K562 (cell line): ENCODE results near the gene DUS1L. TPM values are rescaled to one million over a fixed set of nuclear protein-coding genes. Genes with fewer than 3 reads are reported as not detected.

Source experiments
- ATAC-seq: fragments of 200-7000 bp; cut with Tn5 transposase; 3 replicates; pipeline ENCODE4 v1.9.1; 2020; ENCODE audit warnings: moderate library complexity
- BruUV-seq: library from RNA; stranded (reverse); fragments of 400-500 nt; replicated peaks from 2 replicates; lab custom pipeline; 2021; lab: Mats Ljungman, UMichigan
- CTCF ChIA-PET: fragments of 300-600 bp; formaldehyde crosslinking; extraction: SDS; loops from one replicate; lab custom pipeline; 2021; ENCODE audit warnings: low intra/inter-chr PET ratio; lab: Yijun Ruan, JAX
- POLR2A ChIA-PET: fragments of 300-600, 350-650 bp; sonication (Branson Sonifier 250); formaldehyde crosslinking; extraction: SDS; loops from one replicate; lab custom pipeline; 2021; ENCODE audit warnings: antibody characterized with exemption, inconsistent platforms; lab: Yijun Ruan, JAX
- DNase-seq, 4 experiments: peaks; one replicate each; pipeline versions ENCODE4 v3.0.0 to v3.0.0-alpha.2; 2011 to 2018; ENCODE audit warnings: low spot score in 3 of 4, mixed read lengths in 3 of 4; ENCODE audit errors: extremely low read depth in 1 of 4
- FAIRE-seq: peaks from 2 replicates; lab custom pipeline; 2011; peaks lifted over from hg19 to GRCh38; lab: Jason Lieb, UNC
- H2AFZ ChIP-seq: 2 replicates; pipeline ENCODE4 v1.6.0; 2011; ENCODE audit warnings: low read depth, low read length, control low read depth, inconsistent platforms
- H3K27ac ChIP-seq: fragments of 200-600 bp; 3 replicates; pipeline ENCODE4 v1.8.0; 2011; ENCODE audit warnings: low read depth, mild to moderate bottlenecking, control low read depth, inconsistent platforms, low read length, moderate library complexity, mixed read lengths; ENCODE audit errors: extremely low read depth
- H3K27me3 ChIP-seq, 2 experiments: fragments of 300-600 bp in 1 of 2; 2 replicates in 1 of 2; 3 replicates in 1 of 2; pipeline versions ENCODE4 v1.6.0 to v1.8.0; 2011; ENCODE audit warnings: inconsistent platforms in 2 of 2, low read length in 2 of 2, mild to moderate bottlenecking in 1 of 2, mixed read lengths in 1 of 2, moderate library complexity in 1 of 2; ENCODE audit not compliant: control insufficient read depth in 2 of 2, insufficient read depth in 2 of 2
- H3K36me3 ChIP-seq: fragments of 300-600 bp; 3 replicates; pipeline ENCODE4 v1.8.0; 2011; ENCODE audit warnings: mild to moderate bottlenecking, low read length, inconsistent platforms; ENCODE audit not compliant: control insufficient read depth, insufficient read depth
- H3K4me1 ChIP-seq, 2 experiments: fragments of 200-600 bp in 1 of 2; replicated peaks in 1 of 2; 2 replicates in 1 of 2; 3 replicates in 1 of 2; pipeline versions ENCODE4 v1.5.1 to v1.8.0; 2011; ENCODE audit warnings: inconsistent platforms in 2 of 2, low read length in 2 of 2, mild to moderate bottlenecking in 1 of 2, mixed read lengths in 1 of 2, moderate library complexity in 1 of 2; ENCODE audit not compliant: control insufficient read depth in 2 of 2, insufficient read depth in 2 of 2
- H3K4me2 ChIP-seq: 2 replicates; pipeline ENCODE4 v1.6.1; 2011; ENCODE audit warnings: low read length, control low read depth, inconsistent platforms, mixed read lengths; ENCODE audit not compliant: insufficient read depth
- H3K4me3 ChIP-seq: fragments of 200-600 bp; sonication (generic), shearing (Covaris generic); 2 replicates; pipeline ENCODE4 v1.5.1; 2016; ENCODE audit warnings: control low read depth, inconsistent platforms
- H3K79me2 ChIP-seq: fragments of 200-600 bp; 3 replicates; pipeline ENCODE4 v1.8.0; 2011; ENCODE audit warnings: low read length, inconsistent platforms; ENCODE audit not compliant: control insufficient read depth, insufficient read depth
- H3K9ac ChIP-seq, 2 experiments: 2 replicates each; pipeline versions ENCODE4 v1.6.0 to v1.6.1; 2011; ENCODE audit warnings: low read depth in 2 of 2, low read length in 2 of 2, control low read depth in 1 of 2, inconsistent platforms in 1 of 2, mild to moderate bottlenecking in 1 of 2, mixed read lengths in 1 of 2; ENCODE audit not compliant: insufficient read depth in 1 of 2
- H3K9me1 ChIP-seq: one replicate; pipeline ENCODE4 v1.6.0; 2011; ENCODE audit warnings: inconsistent platforms, mild to moderate bottlenecking, low read length, moderate library complexity; ENCODE audit not compliant: control insufficient read depth, insufficient read depth
- H3K9me3 ChIP-seq: replicated peaks from 2 replicates; pipeline ENCODE4 v1.5.1; 2011; ENCODE audit warnings: low read depth, low read length, inconsistent platforms; ENCODE audit not compliant: control insufficient read depth, insufficient read depth
- H4K20me1 ChIP-seq: replicated peaks from 2 replicates; pipeline ENCODE4 v1.6.1; 2011; ENCODE audit warnings: low read length, inconsistent platforms, mixed read lengths; ENCODE audit not compliant: control insufficient read depth, insufficient read depth
- ARID1B ChIP-seq: fragments of 450-650 bp; IDR thresholded peaks from 2 replicates; pipeline ENCODE4 v1.6.1; 2016; ENCODE audit warnings: antibody characterized with exemption, mild to moderate bottlenecking, inconsistent platforms
- ELF4 ChIP-seq: fragments of 450-650 bp; formaldehyde crosslinking; IDR thresholded peaks from 2 replicates; pipeline ENCODE4 v1.4.0; 2022; ENCODE audit warnings: missing genetic modification characterization
- FOXP1 ChIP-seq: sonication (generic); formaldehyde crosslinking; IDR thresholded peaks from 2 replicates; pipeline ENCODE4 v1.8.0; 2022; ENCODE audit warnings: mild to moderate bottlenecking, missing genetic modification reagents
- HNRNPK ChIP-seq: fragments of 200-400 bp; formaldehyde crosslinking; IDR thresholded peaks from one replicate; pipeline ENCODE4 v1.6.1; 2018; ENCODE audit warnings: mild to moderate bottlenecking, low read depth, low read length; ENCODE audit not compliant: poor library complexity, severe bottlenecking
- KLF13 ChIP-seq: fragments of 450-650 bp; IDR thresholded peaks from 2 replicates; pipeline ENCODE4 v1.6.1; 2016; ENCODE audit warnings: missing genetic modification characterization, low read depth, mild to moderate bottlenecking, missing compliant biosample characterization, moderate library complexity, borderline replicate concordance
- MAFG ChIP-seq: fragments of 450-650 bp; conservative IDR thresholded peaks from 2 replicates; pipeline ENCODE4 v1.6.1; 2016; ENCODE audit warnings: missing genetic modification characterization, missing compliant biosample characterization
- MTA3 ChIP-seq: fragments of 450-650 bp; formaldehyde crosslinking; IDR thresholded peaks from 2 replicates; pipeline ENCODE4 v1.6.1; 2017; ENCODE audit warnings: mild to moderate bottlenecking, borderline replicate concordance
- MXI1 ChIP-seq: IDR thresholded peaks from 2 replicates; pipeline ENCODE4 v1.6.1; 2011; ENCODE audit warnings: low read depth, mild to moderate bottlenecking, improper control_type of control experiment, low read length
- MYC ChIP-seq, 2 experiments: fragments of 250-450 bp in 1 of 2; sonication (Bioruptor Pico) in 1 of 2; IDR thresholded peaks; 2 replicates each; pipeline versions ENCODE4 v1.5.1 to v1.6.1; 2012 to 2021; ENCODE audit warnings: low read depth in 2 of 2, borderline replicate concordance in 1 of 2, improper control_type of control experiment in 1 of 2, low read length in 1 of 2, mild to moderate bottlenecking in 1 of 2, moderate library complexity in 1 of 2
- NFYB ChIP-seq: IDR thresholded peaks from 2 replicates; pipeline ENCODE4 v1.6.1; 2011; ENCODE audit warnings: mild to moderate bottlenecking, moderate library complexity; ENCODE audit not compliant: insufficient read length; ENCODE audit errors: extremely low read depth
- POLR2A ChIP-seq: fragments of 450-650 bp; conservative IDR thresholded peaks from 2 replicates; pipeline ENCODE4 v1.6.1; 2016
- PYGO2 ChIP-seq: fragments of 450-650 bp; IDR thresholded peaks from 2 replicates; pipeline ENCODE4 v1.6.1; 2016; ENCODE audit warnings: mild to moderate bottlenecking, missing genetic modification characterization, moderate library complexity, missing compliant biosample characterization
- RBFOX2 ChIP-seq: fragments of 200-400 bp; formaldehyde crosslinking; IDR thresholded peaks from 2 replicates; pipeline ENCODE4 v1.6.1; 2017; ENCODE audit warnings: low read depth, mild to moderate bottlenecking, low read length, moderate library complexity
- RBM15 ChIP-seq: fragments of 200-400 bp; formaldehyde crosslinking; IDR thresholded peaks from 2 replicates; pipeline ENCODE4 v1.6.1; 2018; ENCODE audit warnings: mild to moderate bottlenecking, low read length, moderate library complexity; ENCODE audit not compliant: insufficient read depth
- TEAD1 ChIP-seq, 2 experiments: fragments of 450-650 bp in 1 of 2; sonication (generic) in 1 of 2; formaldehyde crosslinking; IDR thresholded peaks; 2 replicates each; pipeline versions ENCODE4 v1.4.0 to v1.8.0; 2020 to 2022; ENCODE audit warnings: mild to moderate bottlenecking in 2 of 2, missing genetic modification reagents in 1 of 2
- ZBTB7A ChIP-seq: IDR thresholded peaks from 2 replicates; pipeline ENCODE4 v1.6.1; 2011; ENCODE audit warnings: low read depth, mild to moderate bottlenecking, low read length, moderate library complexity, borderline replicate concordance; ENCODE audit not compliant: control insufficient read depth
- WGBS: fragments of 100-300 bp; shearing (Covaris generic); methylation state at CpG from one replicate; pipeline ENCODE4 v1.1.6; 2016; ENCODE audit warnings: low coverage, mixed read lengths; ENCODE audit not compliant: insufficient coverage; ENCODE audit errors: missing lambda C conversion rate; 5-methylcytosine and 5-hydroxymethylcytosine counted together
- in situ Hi-C: fragments of 300-500 bp; cut with MboI; formaldehyde crosslinking; loops from 4 replicates; pipeline ENCODE4 v1.15.0; 2018; ENCODE audit warnings: inconsistent platforms, mixed read lengths
- intact Hi-C: fragments of 100-400 bp; cut with micrococcal nuclease; formaldehyde crosslinking; loops from 2 replicates; pipeline ENCODE4 v1.14.2; 2022
- polyA plus RNA-seq, 8 experiments: library from polyadenylated mRNA; depleted of rRNA in 4 of 8; stranded (reverse) in 5 of 8; unstranded in 3 of 8; fragments of >200 nt; fragmentation: Nextera tagmentation in 2 of 8; fragmentation: Illumina TruSeq in 1 of 8; extraction: Ambion mirVana in 2 of 8; extraction: Trizol in 1 of 8; gene quantifications; 2 replicates each; pipeline versions ENCODE4 v1.2.1 to v1.2.3, GENCODE V29; 2011 to 2014; ENCODE audit warnings: inconsistent platforms in 1 of 8, missing spikeins in 1 of 8
- total RNA-seq, 7 experiments: library from RNA; depleted of rRNA in 6 of 7; stranded (reverse); fragments of >200 nt in 6 of 7; fragmentation: Illumina TruSeq in 2 of 7; extraction: Trizol in 2 of 7; gene quantifications; 2 replicates each; pipeline versions ENCODE4 v1.2.1 to v1.2.3, GENCODE V29; 2011 to 2021; ENCODE audit warnings: low replicate concordance in 1 of 7
- TF ChIP-seq, protein P1 (sequence below): sonication (generic); formaldehyde crosslinking; IDR thresholded peaks from 2 replicates; pipeline ENCODE4 v1.8.0; 2022; ENCODE audit warnings: mild to moderate bottlenecking, missing genetic modification reagents
- TF ChIP-seq, protein P2 (sequence below): fragments of 250-450 bp; sonication (Bioruptor Pico); IDR thresholded peaks from 2 replicates; pipeline ENCODE4 v1.9.0; 2021; ENCODE audit warnings: mild to moderate bottlenecking, inconsistent platforms

DUS1L gene
- total and polyA plus RNA-seq, 9 of the 15 experiments (the other 6 are each of a cell fraction or from before 2014, with no cell fraction given) = 7.8 to 210 (median 83.9) TPM

GRCh38 chr17:82022310-82022980 is 43.2 kb downstream of the DUS1L start, which contains the start of gene CENPX:
CENPX (minus strand) TSS chr17:82022878; CDS start chr17:82022861, 17 bp downstream.
- POLR2A ChIA-PET = interaction anchor here (0.5 to 5.0 kb wide), 13 partner anchors 9 to 306 kb away, joined by 3 to 51 read pairs (median 3); partner anchors contain the start of genes ALYREF, ANAPC11, ASPSCR1 and DCXR
- Histone ChIP-seq H3K4me2 (peak within 1 kb of the TSS; percentile 84), H3K79me2 (peaks cover 36% of the 10 kb centered on the region), H3K36me3 (peaks cover 30% of the 10 kb centered on the region; the same call in 1 of the 3 replicates), H3K4me1 (peaks cover 14 to 91% of the 10 kb centered on the region in 2 experiments), H3K4me3 (peak within 1 kb of the TSS; percentile 91), H2AFZ (peak within 1 kb of the TSS; percentile 71), H4K20me1 (peaks cover 17% of the 10 kb centered on the region), H3K9me3 (no peaks in the 10 kb centered on the region), H3K27me3 (no peaks in the 10 kb centered on the region), H3K27ac (peak within 1 kb of the TSS; percentile 77), H3K9me1 (no peaks in the 10 kb centered on the region), H3K9ac (peak within 1 kb of the TSS; percentile 75 to 97)
- DNase-seq (no peak), ATAC-seq (peak; percentile 2; the same call in 1 of the 3 replicates), FAIRE-seq (no peak)
- CTCF ChIA-PET = interaction anchor here (1.2 to 6.6 kb wide), 2 partner anchors 63 to 532 kb away, joined by 4 to 103 read pairs; partner anchors contain the start of gene NOTUM
- BruUV-seq = TSS peak; percentile 69
- intact Hi-C loops (loop anchor here (2.0 to 5.0 kb wide), 2 partner anchors 45 to 162 kb away; partner anchors contain the start of genes ASPSCR1 and P4HB), in situ Hi-C loops (no loop called here)
- under 1% methylated on average over 39 of the region's 64 CpGs for WGBS
- no peak for TF ChIP-seq MAFG
- TF ChIP-seq ELF4 (CRISPR knock-in tag) = no peak
- TF ChIP-seq PYGO2 (tag) = no peak
- TF ChIP-seq, protein P1, sequence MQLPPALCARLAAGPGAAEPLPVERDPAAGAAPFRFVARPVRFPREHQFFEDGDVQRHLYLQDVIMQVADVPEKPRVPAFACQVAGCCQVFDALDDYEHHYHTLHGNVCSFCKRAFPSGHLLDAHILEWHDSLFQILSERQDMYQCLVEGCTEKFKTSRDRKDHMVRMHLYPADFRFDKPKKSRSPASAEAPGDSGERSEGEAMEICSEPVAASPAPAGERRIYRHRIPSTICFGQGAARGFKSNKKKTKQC (CRISPR knock-in tag) = peak; percentile 79
- TF ChIP-seq KLF13 (tag) = peak; percentile 89; the same call in 1 of the 2 replicates
- peak; percentile 82 for TF ChIP-seq RBFOX2
- no peak for TF ChIP-seq RBM15
- no peak for TF ChIP-seq MYC (IDR thresholded peaks at IDR 0.05; ENCODE audit: low read depth, low read length)
- TF ChIP-seq MYC (CRISPR knock-in tag; IDR thresholded peaks at IDR 0.05; ENCODE audit: borderline replicate concordance, low read depth) = peak; percentile 71; the same call in 1 of the 2 replicates
- TF ChIP-seq, protein P2, sequence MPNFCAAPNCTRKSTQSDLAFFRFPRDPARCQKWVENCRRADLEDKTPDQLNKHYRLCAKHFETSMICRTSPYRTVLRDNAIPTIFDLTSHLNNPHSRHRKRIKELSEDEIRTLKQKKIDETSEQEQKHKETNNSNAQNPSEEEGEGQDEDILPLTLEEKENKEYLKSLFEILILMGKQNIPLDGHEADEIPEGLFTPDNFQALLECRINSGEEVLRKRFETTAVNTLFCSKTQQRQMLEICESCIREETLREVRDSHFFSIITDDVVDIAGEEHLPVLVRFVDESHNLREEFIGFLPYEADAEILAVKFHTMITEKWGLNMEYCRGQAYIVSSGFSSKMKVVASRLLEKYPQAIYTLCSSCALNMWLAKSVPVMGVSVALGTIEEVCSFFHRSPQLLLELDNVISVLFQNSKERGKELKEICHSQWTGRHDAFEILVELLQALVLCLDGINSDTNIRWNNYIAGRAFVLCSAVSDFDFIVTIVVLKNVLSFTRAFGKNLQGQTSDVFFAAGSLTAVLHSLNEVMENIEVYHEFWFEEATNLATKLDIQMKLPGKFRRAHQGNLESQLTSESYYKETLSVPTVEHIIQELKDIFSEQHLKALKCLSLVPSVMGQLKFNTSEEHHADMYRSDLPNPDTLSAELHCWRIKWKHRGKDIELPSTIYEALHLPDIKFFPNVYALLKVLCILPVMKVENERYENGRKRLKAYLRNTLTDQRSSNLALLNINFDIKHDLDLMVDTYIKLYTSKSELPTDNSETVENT (CRISPR knock-in tag) = peak; percentile 85
- peak; percentile 52; the same call in 1 of the 2 replicates for TF ChIP-seq MXI1
- TF ChIP-seq TEAD1 (CRISPR knock-in tag; IDR thresholded peaks at IDR 0.05) = 0 out of 4 replicates have a peak, but pooled peaks of 1 of the 2 experiments have one; percentile 14
- peak; percentile 82 for TF ChIP-seq POLR2A
- TF ChIP-seq NFYB = no peak
- no peak for TF ChIP-seq ARID1B
- peak; percentile 14; the same call in 1 of the 2 replicates for TF ChIP-seq FOXP1 (CRISPR knock-in tag)
- peak; percentile 81 for TF ChIP-seq ZBTB7A
- peak; percentile 29; the same call in 1 of the 2 replicates for TF ChIP-seq MTA3
- peak; percentile 60 for TF ChIP-seq HNRNPK
